Left lung (tissue), 10 donors: ENCODE results near the gene AMZ1. TPM values are rescaled to one million over a fixed set of nuclear protein-coding genes. Genes with fewer than 3 reads are reported as not detected.
"Not testable (repeated sequence)": the region's sequence is repeated elsewhere in the genome, so short reads cannot be mapped to it uniquely, and the experiment has no call there.

Experiments
- ATAC-seq: fragments of 200-7000 bp; cut with Tn5 transposase; one replicate; pipeline ENCODE4 v1.9.1; 2020; ENCODE audit warnings: moderate library complexity
- DNase-seq, 4 donors: peaks; one replicate each; pipeline ENCODE4 v3.0.0-alpha.2; 2013 to 2020
- H3K27ac ChIP-seq, 2 donors: fragments of 200-600 bp; sonication (generic) in 1 of 2; one replicate each; pipeline versions ENCODE4 v1.5.0 to v1.8.0; 2020 to 2021
- H3K27me3 ChIP-seq, 2 donors: fragments of 200-600 bp; sonication (generic) in 1 of 2; one replicate each; pipeline versions ENCODE4 v1.5.0 to v1.8.0; 2020 to 2021
- H3K36me3 ChIP-seq, 2 donors: fragments of 200-600 bp; sonication (generic) in 1 of 2; one replicate each; pipeline versions ENCODE4 v1.5.0 to v1.8.0; 2020 to 2021
- H3K4me1 ChIP-seq, 2 donors: fragments of 200-600 bp; one replicate each; pipeline ENCODE4 v1.8.0; 2021
- H3K4me3 ChIP-seq, 2 donors: fragments of 200-600 bp; sonication (generic) in 1 of 2; one replicate each; pipeline versions ENCODE4 v1.5.0 to v1.8.0; 2020 to 2021; ENCODE audit warnings: mild to moderate bottlenecking in 1 of 2
- H3K9me3 ChIP-seq, 2 donors: fragments of 200-600 bp; sonication (generic) in 1 of 2; one replicate each; pipeline versions ENCODE4 v1.5.0 to v1.8.0; 2020 to 2021
- intact Hi-C, 2 donors: fragments of 100-400 bp; cut with DNase I; formaldehyde crosslinking; loops; one replicate each; pipeline versions ENCODE4 v1.11.2 to v1.14.2; 2022
- polyA plus RNA-seq, 6 donors: library from polyadenylated mRNA; unstranded; fragments of 120-200 nt; gene quantifications; one replicate each; pipeline ENCODE4 v1.2.1, GENCODE V29; 2013; ENCODE audit not compliant: insufficient read length in 6 of 6
- total RNA-seq, 2 donors: library from RNA; stranded (reverse); fragmentation: NEBNext Ultra II Directional; extraction: Animal tissue kit (Norgen Biotek cat#: 25700); gene quantifications; one replicate each; pipeline ENCODE4 v1.2.1, GENCODE V29; 2021
- TF ChIP-seq, protein P1 (sequence below), 2 donors: fragments of 200-600 bp; sonication (generic) in 1 of 2; IDR thresholded peaks; one replicate each; pipeline versions ENCODE4 v1.5.0 to v1.8.0; 2021; ENCODE audit warnings: antibody characterized with exemption in 2 of 2
- donor health status: DM: no; HTN: yes; CAD: no.
- donor health status: DM: no; HTN: no; CAD: no.

The AMZ1 gene
- total and polyA plus RNA-seq, 8 donors, result 0.13 to 1.7 (median 0.71) TPM

DNA sequence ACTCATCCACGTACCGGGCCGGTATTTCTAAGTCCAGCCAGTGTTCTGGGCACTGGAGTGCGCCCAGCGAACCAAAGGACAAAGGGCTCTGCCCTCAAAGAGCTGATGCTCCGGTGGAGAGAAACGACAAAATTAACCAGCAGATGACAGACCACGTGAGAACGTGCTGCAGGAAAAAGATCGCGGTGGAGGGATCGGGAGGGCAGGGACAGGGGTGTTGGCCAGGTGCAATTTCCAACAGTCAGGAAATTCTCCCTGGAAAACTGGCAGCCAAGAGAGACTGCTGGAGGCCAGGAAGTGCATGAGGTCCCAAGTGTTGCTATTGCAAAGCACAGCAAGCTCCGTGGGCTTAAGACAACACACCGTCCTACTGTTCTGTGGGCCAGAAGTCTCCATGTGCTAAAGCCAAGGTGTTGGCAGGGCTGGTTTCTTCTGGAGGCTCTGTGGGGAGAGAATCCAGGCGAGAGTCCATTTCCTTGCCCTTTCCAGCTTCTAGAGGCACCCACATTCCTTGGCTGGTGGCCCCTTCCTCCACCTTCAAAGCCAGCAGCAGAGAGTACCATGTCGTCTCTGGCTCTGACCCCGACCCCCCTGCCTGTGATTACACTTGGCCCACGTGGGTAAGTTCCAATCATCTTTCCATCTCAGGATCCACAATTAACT is 21.3 kb upstream of the AMZ1 start:
- TF ChIP-seq, protein P1, sequence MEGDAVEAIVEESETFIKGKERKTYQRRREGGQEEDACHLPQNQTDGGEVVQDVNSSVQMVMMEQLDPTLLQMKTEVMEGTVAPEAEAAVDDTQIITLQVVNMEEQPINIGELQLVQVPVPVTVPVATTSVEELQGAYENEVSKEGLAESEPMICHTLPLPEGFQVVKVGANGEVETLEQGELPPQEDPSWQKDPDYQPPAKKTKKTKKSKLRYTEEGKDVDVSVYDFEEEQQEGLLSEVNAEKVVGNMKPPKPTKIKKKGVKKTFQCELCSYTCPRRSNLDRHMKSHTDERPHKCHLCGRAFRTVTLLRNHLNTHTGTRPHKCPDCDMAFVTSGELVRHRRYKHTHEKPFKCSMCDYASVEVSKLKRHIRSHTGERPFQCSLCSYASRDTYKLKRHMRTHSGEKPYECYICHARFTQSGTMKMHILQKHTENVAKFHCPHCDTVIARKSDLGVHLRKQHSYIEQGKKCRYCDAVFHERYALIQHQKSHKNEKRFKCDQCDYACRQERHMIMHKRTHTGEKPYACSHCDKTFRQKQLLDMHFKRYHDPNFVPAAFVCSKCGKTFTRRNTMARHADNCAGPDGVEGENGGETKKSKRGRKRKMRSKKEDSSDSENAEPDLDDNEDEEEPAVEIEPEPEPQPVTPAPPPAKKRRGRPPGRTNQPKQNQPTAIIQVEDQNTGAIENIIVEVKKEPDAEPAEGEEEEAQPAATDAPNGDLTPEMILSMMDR (IDR thresholded peaks at IDR 0.05), result no peak
- peaks cover 0 to 11% of the 10 kb centered on the region in 2 donors for H3K36me3 ChIP-seq
- ATAC-seq, result no peak
- peaks cover 4 to 26% of the 10 kb centered on the region in 2 donors for H3K4me1 ChIP-seq
- H3K27ac ChIP-seq, result no peak overlapping the region
- intact Hi-C loops, result no loop called here
- H3K9me3 ChIP-seq, result no peaks in the 10 kb centered on the region
- H3K4me3 ChIP-seq, result no peak overlapping the region
- H3K27me3 ChIP-seq, result peaks cover 0 to 45% of the 10 kb centered on the region in 2 donors
- no peak for DNase-seq

DNA sequence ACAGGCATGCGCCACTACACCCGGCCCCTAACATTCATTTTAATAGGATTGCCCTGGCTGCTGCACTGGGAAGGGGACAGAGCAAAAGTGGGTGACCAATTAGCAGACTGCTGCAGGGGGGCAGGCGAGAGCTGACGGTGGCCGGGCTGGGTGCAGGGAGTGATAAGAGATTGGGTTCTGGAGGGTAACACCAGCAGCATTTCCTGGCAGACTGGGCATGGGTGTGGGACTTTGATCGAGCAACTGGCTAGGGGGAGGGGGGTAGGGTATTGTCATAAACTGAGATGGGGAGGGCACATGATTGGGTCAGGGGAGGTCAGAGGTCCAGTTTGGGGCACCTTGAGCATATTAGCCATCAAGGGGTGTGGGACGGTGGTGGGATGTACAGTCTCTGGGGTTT is 20.2 kb upstream of the AMZ1 start:
- Histone ChIP-seq H3K9me3 (no peaks in the 10 kb centered on the region), H3K4me1 (peaks cover 0 to 17% of the 10 kb centered on the region in 2 donors), H3K27me3 (peaks cover 0 to 45% of the 10 kb centered on the region in 2 donors), H3K27ac (no peak overlapping the region), H3K4me3 (no peak overlapping the region), H3K36me3 (no peaks in the 10 kb centered on the region)
- no peak for DNase-seq
- no peak for ATAC-seq
- intact Hi-C loops, result no loop called here
- TF ChIP-seq, protein P1 (IDR thresholded peaks at IDR 0.05), result no peak

DNA sequence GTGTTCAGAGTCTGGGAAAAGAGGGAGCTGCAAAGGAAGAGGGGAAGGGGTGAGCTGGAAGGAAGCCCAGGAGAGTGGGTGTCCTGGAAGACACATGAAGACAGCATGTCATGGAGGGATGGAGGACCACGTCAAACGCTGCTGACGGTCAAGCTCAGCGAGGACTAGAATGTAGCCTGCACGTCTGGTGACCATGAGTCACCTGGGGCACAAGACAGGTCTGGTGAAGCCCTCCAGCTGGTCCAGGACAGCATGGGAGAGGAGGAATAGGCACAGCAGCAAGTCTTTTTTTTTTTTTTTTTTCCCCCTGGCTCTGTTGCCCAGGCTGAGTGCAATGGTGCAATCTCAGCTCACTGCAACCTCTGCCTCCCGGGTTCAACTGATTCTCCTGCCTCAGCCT is 19.6 kb upstream of the AMZ1 start:
- intact Hi-C loops, result no loop called here
- Histone ChIP-seq H3K4me1 (peaks cover 0 to 12% of the 10 kb centered on the region in 2 donors), H3K4me3 (no peak overlapping the region), H3K9me3 (no peaks in the 10 kb centered on the region), H3K36me3 (no peaks in the 10 kb centered on the region), H3K27me3 (peaks cover 0 to 45% of the 10 kb centered on the region in 2 donors), H3K27ac (no peak overlapping the region)
- no peak for ATAC-seq
- DNase-seq, result no peak
- TF ChIP-seq, protein P1 (IDR thresholded peaks at IDR 0.05), result no peak

DNA sequence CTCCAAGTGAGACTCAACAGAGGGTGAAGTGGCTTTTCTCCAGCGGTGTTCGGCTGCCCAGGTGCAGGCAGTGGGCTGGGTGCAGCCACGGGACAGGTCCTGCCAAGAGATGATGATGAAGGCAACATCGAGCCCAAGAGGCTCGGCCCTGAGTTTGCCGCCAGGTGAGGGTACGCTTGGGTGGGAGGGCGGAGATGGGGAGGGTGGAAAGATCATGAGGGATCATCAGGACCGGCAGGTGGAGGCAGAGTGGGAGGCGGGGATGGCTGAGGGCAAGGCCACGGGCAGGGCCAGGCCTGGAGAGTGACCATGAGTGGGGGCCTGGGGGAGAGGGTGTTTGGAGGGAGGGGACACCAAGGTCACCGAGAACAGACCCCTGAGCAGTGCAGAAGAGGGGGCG is 17.8 kb upstream of the AMZ1 start:
- ATAC-seq, result no peak
- Histone ChIP-seq H3K4me3 (no peak overlapping the region), H3K27me3 (peaks cover 0 to 43% of the 10 kb centered on the region in 2 donors), H3K36me3 (no peaks in the 10 kb centered on the region), H3K27ac (no peak overlapping the region), H3K9me3 (no peaks in the 10 kb centered on the region), H3K4me1 (peaks cover 0 to 7% of the 10 kb centered on the region in 2 donors)
- TF ChIP-seq, protein P1 (IDR thresholded peaks at IDR 0.05), result no peak
- intact Hi-C loops, result no loop called here
- no peak for DNase-seq

DNA sequence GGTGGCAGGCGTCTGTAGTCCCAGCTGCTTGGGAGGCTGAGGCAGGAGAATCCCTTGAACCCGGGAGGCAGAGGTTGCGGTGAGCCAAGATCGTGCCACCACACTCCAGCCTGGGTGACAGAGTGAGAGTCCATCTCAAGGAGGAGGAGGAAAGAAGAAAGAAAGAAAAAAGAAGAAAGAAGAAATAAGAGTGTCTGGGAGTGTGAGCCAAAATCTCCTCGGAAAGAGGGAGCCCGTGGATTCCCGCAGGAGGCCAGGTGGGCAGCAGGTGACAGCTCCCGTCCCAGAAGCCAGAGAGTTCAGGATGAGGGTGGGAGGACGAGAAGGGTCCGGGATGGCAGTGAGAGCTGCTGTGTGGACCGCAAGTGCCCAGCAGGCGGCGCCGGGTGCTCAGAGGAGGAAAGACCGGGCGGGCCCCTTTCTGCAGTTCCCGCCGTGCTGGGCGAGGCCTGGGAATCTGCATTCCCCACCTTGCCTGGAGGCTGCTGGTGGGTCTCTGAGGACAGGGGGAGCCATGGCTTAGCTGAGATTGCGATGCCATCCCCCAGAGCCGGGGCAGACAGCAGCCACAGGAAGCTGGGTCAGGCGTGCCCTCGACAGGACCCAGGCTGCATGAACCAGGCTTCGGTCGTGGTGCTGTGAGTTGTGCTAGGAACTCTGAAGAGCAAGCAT is 17.1 kb upstream of the AMZ1 start:
- peak; percentile 47 to 94 (median 69) for DNase-seq
- intact Hi-C loops, result no loop called here
- TF ChIP-seq, protein P1 (IDR thresholded peaks at IDR 0.05), result peak; percentile 82 to 90

DNA sequence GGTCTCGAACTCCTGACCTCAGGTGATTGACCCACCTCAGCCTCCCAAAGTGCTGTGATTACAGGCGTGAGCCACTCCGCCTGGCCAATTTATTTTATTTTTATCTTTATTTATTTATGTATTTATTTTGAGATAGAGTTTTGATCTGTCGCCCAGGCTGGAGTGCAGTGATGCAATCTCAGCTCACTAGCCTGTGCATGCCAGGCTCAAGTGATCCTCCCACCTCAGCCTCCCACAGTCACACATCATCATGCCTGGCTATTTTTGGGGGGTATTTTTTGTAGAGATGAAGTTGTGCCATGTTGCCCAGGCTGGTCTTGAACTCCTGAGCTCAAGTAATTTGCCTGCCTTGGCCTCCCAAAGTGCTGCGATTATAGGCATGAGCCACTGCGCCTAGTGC is 14.8 kb upstream of the AMZ1 start:
- H3K36me3 ChIP-seq, DNase-seq, H3K27ac ChIP-seq, ATAC-seq, intact Hi-C loops, H3K9me3 ChIP-seq, H3K4me3 ChIP-seq, H3K4me1 ChIP-seq: not testable (repeated sequence)
- peaks cover 0 to 18% of the 10 kb centered on the region in 2 donors for H3K27me3 ChIP-seq

More for the DNA sequence above, 17.1 kb upstream of the AMZ1 start:
- Histone ChIP-seq H3K9me3 (no peaks in the 10 kb centered on the region), H3K36me3 (no peaks in the 10 kb centered on the region), H3K4me3 (no peak overlapping the region), H3K4me1 (peaks cover 0 to 7% of the 10 kb centered on the region in 2 donors), H3K27me3 (peaks cover 0 to 36% of the 10 kb centered on the region in 2 donors), H3K27ac (no peak overlapping the region)
- ATAC-seq, result peak; percentile 89
